PC-3 (cell line): ENCODE measurements around the gene SLC52A1. TPM values are rescaled to one million over a fixed set of nuclear protein-coding genes. Genes with fewer than 3 reads are reported as not detected.
"Not testable (repeated sequence)": the region's sequence is repeated elsewhere in the genome, so short reads cannot be mapped to it uniquely, and the experiment has no call there.

ENCODE experiments used
- ATAC-seq: fragments of 200-7000 bp; cut with Tn5 transposase; 2 replicates; pipeline ENCODE4 v1.9.1; 2020; ENCODE audit warnings: mild to moderate bottlenecking, moderate library complexity
- BruUV-seq: library from RNA; stranded (reverse); fragments of 400-500 nt; replicated peaks from 2 replicates; lab custom pipeline; 2021; lab: Mats Ljungman, UMichigan
- CTCF ChIA-PET: fragments of 300-600 bp; sonication (Branson Sonifier 250); formaldehyde crosslinking; loops from one replicate; lab custom pipeline; 2022; ENCODE audit warnings: antibody characterized with exemption; lab: Charles Lee
- POLR2A ChIA-PET: fragments of 300-600 bp; sonication (Branson Sonifier 250); formaldehyde crosslinking; loops from one replicate; lab custom pipeline; 2022; ENCODE audit warnings: antibody characterized with exemption; ENCODE audit not compliant: unreplicated experiment; lab: Charles Lee
- DNase-seq: peaks from one replicate; pipeline ENCODE4 v3.0.0-alpha.2; 2015
- H2AFZ ChIP-seq: fragments of 300-600 bp; sonication (generic); 2 replicates; pipeline ENCODE4 v1.6.0; 2016; ENCODE audit warnings: antibody characterized with exemption, low read length
- H3F3A ChIP-seq: fragments of 300-600 bp; sonication (generic); one replicate; pipeline ENCODE4 v1.6.0; 2017; ENCODE audit warnings: antibody characterized with exemption, low read length, control low read depth, mild to moderate bottlenecking; ENCODE audit not compliant: unreplicated experiment
- H3K27ac ChIP-seq: fragments of 300-600 bp; sonication (generic); 2 replicates; pipeline ENCODE4 v1.5.1; 2016; ENCODE audit warnings: mild to moderate bottlenecking, low read length
- H3K27me3 ChIP-seq: fragments of 300-600 bp; sonication (generic); 2 replicates; pipeline ENCODE4 v1.6.1; 2016; ENCODE audit warnings: low read length, mixed read lengths
- H3K36me3 ChIP-seq: fragments of 300-600 bp; sonication (generic); 2 replicates; pipeline ENCODE4 v1.6.1; 2016; ENCODE audit warnings: low read depth, mixed run types, low read length, mixed read lengths
- H3K4me1 ChIP-seq: fragments of 300-600 bp; sonication (generic); 2 replicates; pipeline ENCODE4 v1.5.1; 2016; ENCODE audit warnings: low read length; ENCODE audit not compliant: insufficient read depth
- H3K4me2 ChIP-seq: fragments of 300-600 bp; sonication (generic); 2 replicates; pipeline ENCODE4 v1.6.0; 2016; ENCODE audit warnings: low read length
- H3K4me3 ChIP-seq: fragments of 300-600 bp; sonication (generic); 2 replicates; pipeline ENCODE4 v1.5.1; 2016; ENCODE audit warnings: mild to moderate bottlenecking, low read length, mixed read lengths
- H3K79me2 ChIP-seq: fragments of 300-600 bp; sonication (generic); 2 replicates; pipeline ENCODE4 v1.6.1; 2017; ENCODE audit warnings: low read length, mixed read lengths
- H3K9ac ChIP-seq: fragments of 300-600 bp; sonication (generic); 2 replicates; pipeline ENCODE4 v1.6.0; 2016; ENCODE audit warnings: mild to moderate bottlenecking, low read length
- H3K9me2 ChIP-seq: fragments of 300-600 bp; sonication (generic); replicated peaks from 2 replicates; pipeline ENCODE4 v1.6.1; 2016; ENCODE audit warnings: mixed run types, low read length, mixed read lengths
- H3K9me3 ChIP-seq: fragments of 300-600 bp; sonication (generic); 2 replicates; pipeline ENCODE4 v1.6.1; 2016; ENCODE audit warnings: low read length, mixed read lengths
- H4K20me1 ChIP-seq: fragments of 300-600 bp; sonication (generic); 2 replicates; pipeline ENCODE4 v1.6.1; 2016; ENCODE audit warnings: low read length, mixed read lengths
- EZH2 ChIP-seq: fragments of 300-600 bp; sonication (generic); IDR thresholded peaks from one replicate; pipeline ENCODE4 v1.6.1; 2017; ENCODE audit warnings: antibody characterized with exemption, mild to moderate bottlenecking, low read length; ENCODE audit not compliant: unreplicated experiment
- EZH2phosphoT487 ChIP-seq: fragments of 300-600 bp; sonication (generic); IDR thresholded peaks from 2 replicates; pipeline ENCODE4 v1.6.1; 2018; ENCODE audit warnings: mild to moderate bottlenecking, antibody characterized with exemption, low read length, borderline replicate concordance
- intact Hi-C: fragments of 100-400 bp; cut with micrococcal nuclease; formaldehyde crosslinking; loops from 2 replicates; pipeline ENCODE4 v1.9.0; 2023
- total RNA-seq: library from RNA; depleted of rRNA; stranded (reverse); fragments of >200 nt; gene quantifications from 2 replicates; pipeline ENCODE4 v1.2.3, GENCODE V29; 2014
- TF ChIP-seq, protein P1 (sequence below): fragments of 300-600 bp; sonication (generic); conservative IDR thresholded peaks from 2 replicates; pipeline ENCODE4 v1.5.1; 2017; ENCODE audit warnings: antibody characterized with exemption, low read depth, mild to moderate bottlenecking, low read length

SLC52A1 gene
- total RNA-seq, 1 experiment from 2014 or later, result not detected

DNA sequence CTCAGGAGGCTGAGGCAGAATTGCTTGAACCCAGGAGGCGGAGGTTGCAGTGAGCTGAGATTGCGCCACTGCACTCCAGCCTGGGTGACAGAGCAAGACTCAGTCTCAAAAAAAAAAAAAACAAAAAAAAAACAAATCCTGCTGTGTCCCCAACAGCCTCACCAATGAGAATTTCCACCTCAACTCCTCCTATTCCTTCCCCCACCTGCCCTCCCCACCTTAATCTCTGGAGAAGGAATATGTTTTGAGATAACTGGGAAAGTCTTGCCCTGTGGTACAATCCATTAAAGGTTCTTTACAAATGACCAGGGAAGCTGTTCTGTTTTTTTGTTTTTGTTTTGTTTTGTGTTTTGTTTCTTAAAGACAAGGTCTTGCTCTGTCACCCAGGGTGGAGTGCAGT is 5.1 kb downstream of the SLC52A1 start:
- CTCF ChIA-PET, H3K27me3 ChIP-seq, H3F3A ChIP-seq, H3K79me2 ChIP-seq, H4K20me1 ChIP-seq, H3K9ac ChIP-seq, H3K4me1 ChIP-seq, H3K4me2 ChIP-seq, H3K27ac ChIP-seq, ATAC-seq, DNase-seq, H3K9me2 ChIP-seq, H3K9me3 ChIP-seq, POLR2A ChIA-PET, H3K36me3 ChIP-seq, H2AFZ ChIP-seq, H3K4me3 ChIP-seq, intact Hi-C loops, BruUV-seq: not testable (repeated sequence)

DNA sequence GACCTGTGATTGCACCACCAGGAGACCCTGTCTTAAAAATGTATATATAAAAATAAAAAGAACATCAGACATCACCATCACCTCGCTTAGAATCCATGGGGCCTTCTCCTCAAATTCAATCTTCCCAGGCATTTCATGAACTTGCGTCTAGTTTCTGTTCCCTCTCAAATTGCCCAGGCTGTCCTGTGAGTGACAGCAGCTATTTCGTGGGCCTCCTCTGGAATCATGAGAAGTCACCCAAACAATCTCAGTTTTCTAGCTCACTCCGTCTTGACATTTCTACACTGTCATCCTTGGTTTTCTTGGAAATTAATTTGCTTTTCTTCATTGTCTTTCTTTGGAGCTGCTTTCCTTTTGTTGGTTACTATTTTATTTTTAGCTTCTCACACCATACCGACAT is 7.3 kb downstream of the SLC52A1 start:
- Histone ChIP-seq H3K27me3 (no peaks in the 10 kb centered on the region), H3K9ac (no peak overlapping the region), H3K4me2 (no peak overlapping the region), H3K4me1 (0 out of 2 replicates have a peak, but pooled peaks cover 3% of the 10 kb centered on the region), H3F3A (no peaks in the 10 kb centered on the region), H3K36me3 (no peaks in the 10 kb centered on the region), H2AFZ (no peak overlapping the region), H3K9me3 (no peaks in the 10 kb centered on the region), H3K9me2 (no peaks in the 10 kb centered on the region), H3K79me2 (no peaks in the 10 kb centered on the region), H3K27ac (no peak overlapping the region), H4K20me1 (no peaks in the 10 kb centered on the region), H3K4me3 (no peak overlapping the region)
- ChIA-PET CTCF (interaction anchor here (0.6 kb wide), 1 partner anchor 531 kb away, joined by 3 read pairs; no protein-coding TSS in a partner anchor), POLR2A (interaction anchor here (0.6 kb wide), 1 partner anchor 17 kb away, joined by 22 read pairs; no protein-coding TSS in a partner anchor)
- TF ChIP-seq EZH2 (no peak), EZH2phosphoT487 (no peak)
- TF ChIP-seq, protein P1, sequence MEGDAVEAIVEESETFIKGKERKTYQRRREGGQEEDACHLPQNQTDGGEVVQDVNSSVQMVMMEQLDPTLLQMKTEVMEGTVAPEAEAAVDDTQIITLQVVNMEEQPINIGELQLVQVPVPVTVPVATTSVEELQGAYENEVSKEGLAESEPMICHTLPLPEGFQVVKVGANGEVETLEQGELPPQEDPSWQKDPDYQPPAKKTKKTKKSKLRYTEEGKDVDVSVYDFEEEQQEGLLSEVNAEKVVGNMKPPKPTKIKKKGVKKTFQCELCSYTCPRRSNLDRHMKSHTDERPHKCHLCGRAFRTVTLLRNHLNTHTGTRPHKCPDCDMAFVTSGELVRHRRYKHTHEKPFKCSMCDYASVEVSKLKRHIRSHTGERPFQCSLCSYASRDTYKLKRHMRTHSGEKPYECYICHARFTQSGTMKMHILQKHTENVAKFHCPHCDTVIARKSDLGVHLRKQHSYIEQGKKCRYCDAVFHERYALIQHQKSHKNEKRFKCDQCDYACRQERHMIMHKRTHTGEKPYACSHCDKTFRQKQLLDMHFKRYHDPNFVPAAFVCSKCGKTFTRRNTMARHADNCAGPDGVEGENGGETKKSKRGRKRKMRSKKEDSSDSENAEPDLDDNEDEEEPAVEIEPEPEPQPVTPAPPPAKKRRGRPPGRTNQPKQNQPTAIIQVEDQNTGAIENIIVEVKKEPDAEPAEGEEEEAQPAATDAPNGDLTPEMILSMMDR, result no peak
- ATAC-seq (no peak), DNase-seq (no peak)
- intact Hi-C loops, result no loop called here
- BruUV-seq, result no TSS peak

- DNase-seq, result no peak
- TF ChIP-seq, protein P1, result no peak
- TF ChIP-seq EZH2 (no peak), EZH2phosphoT487 (no peak)
- no peak overlapping the region for H3K27ac ChIP-seq
- no peaks in the 10 kb centered on the region for H3K79me2 ChIP-seq
- H4K20me1 ChIP-seq, result no peaks in the 10 kb centered on the region
- no peaks in the 10 kb centered on the region for H3K9me2 ChIP-seq
- BruUV-seq, result no TSS peak
- intact Hi-C loops, result no loop called here
- no peak overlapping the region for H3K4me2 ChIP-seq
- H2AFZ ChIP-seq, result no peak overlapping the region
- H3K9ac ChIP-seq, result no peak overlapping the region
- no peak for ATAC-seq
- CTCF ChIA-PET, result no interaction called here
- H3K4me1 ChIP-seq, result 0 out of 2 replicates have a peak, but pooled peaks cover 3% of the 10 kb centered on the region
- H3F3A ChIP-seq, result no peaks in the 10 kb centered on the region
- H3K9me3 ChIP-seq, result no peaks in the 10 kb centered on the region
- H3K36me3 ChIP-seq, result 0 out of 2 replicates have a peak, but pooled peaks cover 3% of the 10 kb centered on the region
- POLR2A ChIA-PET, result no interaction called here
- H3K27me3 ChIP-seq, result no peaks in the 10 kb centered on the region
- no peak overlapping the region for H3K4me3 ChIP-seq
These were observed 7.9 kb downstream of the SLC52A1 start for GRCh38 chr17:5027299-5027698.
